Chondrocyte (in vitro differentiated cells): ENCODE results near the gene MINAR1. TPM values are rescaled to one million over a fixed set of nuclear protein-coding genes. Genes with fewer than 3 reads are reported as not detected.

Experiments
- DNase-seq: peaks from one replicate; pipeline ENCODE4 v3.0.0; 2021; ENCODE audit warnings: mixed read lengths, low spot score
- H3K27ac Mint-ChIP-seq: one replicate; pipeline ENCODE4 v1.8.0; 2021; ENCODE audit warnings: mild to moderate bottlenecking, moderate library complexity, mixed read lengths; ENCODE audit not compliant: unreplicated experiment
- H3K27me3 Mint-ChIP-seq: 2 replicates; pipeline ENCODE4 v1.8.0; 2021; ENCODE audit warnings: low read depth, mixed read lengths
- H3K36me3 Mint-ChIP-seq: 2 replicates; pipeline ENCODE4 v1.8.0; 2021; ENCODE audit warnings: low read depth, mixed read lengths
- H3K4me1 Mint-ChIP-seq: 2 replicates; pipeline ENCODE4 v1.8.0; 2021; ENCODE audit warnings: low read depth, mild to moderate bottlenecking, mixed read lengths
- H3K4me3 Mint-ChIP-seq: one replicate; pipeline ENCODE4 v1.8.0; 2021; ENCODE audit warnings: mild to moderate bottlenecking, moderate library complexity, mixed read lengths; ENCODE audit not compliant: unreplicated experiment
- H3K9me3 Mint-ChIP-seq: 2 replicates; pipeline ENCODE4 v1.8.0; 2021; ENCODE audit warnings: low read depth, mixed read lengths
- CTCF ChIP-seq: fragments of 200-600 bp; sonication (generic); IDR thresholded peaks from 2 replicates; pipeline ENCODE4 v1.5.0; 2021; ENCODE audit warnings: antibody characterized with exemption, mild to moderate bottlenecking, moderate library complexity
- total RNA-seq: library from RNA; stranded (reverse); gene quantifications from 3 replicates; pipeline ENCODE4 v1.2.1, GENCODE V29; 2021

The MINAR1 gene
- total RNA-seq, 1 donor from 2014 or later, result 3.8 TPM

- no peak for TF ChIP-seq CTCF
- peaks cover 5% of the 10 kb centered on the region for H3K36me3 Mint-ChIP-seq
- no peak for DNase-seq
These were observed 42.1 kb downstream of the MINAR1 start for GRCh38 chr15:79474252-79474651.

GRCh38 chr15:79475306-79475705 is 43.2 kb downstream of the MINAR1 start:
- H3K9me3 Mint-ChIP-seq, result no peaks in the 10 kb centered on the region
- H3K27ac Mint-ChIP-seq, result no peak overlapping the region
- no peak overlapping the region for H3K4me3 Mint-ChIP-seq
- DNase-seq, result no peak
- H3K36me3 Mint-ChIP-seq, result peaks cover 5% of the 10 kb centered on the region
- no peak for TF ChIP-seq CTCF
- no peaks in the 10 kb centered on the region for H3K27me3 Mint-ChIP-seq
- H3K4me1 Mint-ChIP-seq, result no peaks in the 10 kb centered on the region

More at GRCh38 chr15:79474252-79474651, 42.1 kb downstream of the MINAR1 start:
- no peak overlapping the region for H3K27ac Mint-ChIP-seq
- H3K9me3 Mint-ChIP-seq, result no peaks in the 10 kb centered on the region
- no peaks in the 10 kb centered on the region for H3K27me3 Mint-ChIP-seq
- no peak overlapping the region for H3K4me3 Mint-ChIP-seq
- no peaks in the 10 kb centered on the region for H3K4me1 Mint-ChIP-seq

- Mint-ChIP-seq H3K36me3 (peaks cover 3% of the 10 kb centered on the region), H3K9me3 (peaks cover 5% of the 10 kb centered on the region), H3K27me3 (no peaks in the 10 kb centered on the region), H3K4me1 (no peaks in the 10 kb centered on the region), H3K27ac (no peak overlapping the region), H3K4me3 (no peak overlapping the region)
- no peak for TF ChIP-seq CTCF
- no peak for DNase-seq
These were observed 46.0 kb downstream of the MINAR1 start for GRCh38 chr15:79478108-79478507.

GRCh38 chr15:79479616-79480015 is 47.5 kb downstream of the MINAR1 start:
- peaks cover 3% of the 10 kb centered on the region for H3K36me3 Mint-ChIP-seq
- TF ChIP-seq CTCF, result no peak
- peaks cover 10% of the 10 kb centered on the region for H3K9me3 Mint-ChIP-seq
- H3K27me3 Mint-ChIP-seq, result no peaks in the 10 kb centered on the region
- H3K4me3 Mint-ChIP-seq, result no peak overlapping the region
- H3K4me1 Mint-ChIP-seq, result no peaks in the 10 kb centered on the region
- DNase-seq, result no peak
- no peak overlapping the region for H3K27ac Mint-ChIP-seq

GRCh38 chr15:79481793-79482192 is 49.7 kb downstream of the MINAR1 start:
- Mint-ChIP-seq H3K4me3 (no peak overlapping the region), H3K36me3 (peaks cover 3% of the 10 kb centered on the region), H3K27ac (no peak overlapping the region), H3K27me3 (no peaks in the 10 kb centered on the region), H3K4me1 (no peaks in the 10 kb centered on the region), H3K9me3 (peaks cover 10% of the 10 kb centered on the region)
- TF ChIP-seq CTCF, result no peak
- DNase-seq, result no peak

Other genes with a start within 250 kb of the MINAR1 start
- 0.07 to 1.3 TPM (median 0.92 TPM) in 3 replicates for gene ANKRD34C, start 149.6 kb upstream of the MINAR1 start, total RNA-seq
- 136 to 182 TPM (median 174 TPM) in 3 replicates for gene TMED3, start 121.2 kb upstream of the MINAR1 start, total RNA-seq